HUDEP-2 (cell line): ENCODE measurements around the gene NSUN4.
"Not testable (repeated sequence)": the region's sequence is repeated elsewhere in the genome, so short reads cannot be mapped to it uniquely, and the experiment has no call there.

Experiments used
- DNase-seq, 76 experiments: peaks; one replicate each; lab custom pipeline; 2025; ENCODE audit not compliant: unreplicated experiment in 76 of 76; lab: John Stamatoyannopoulos, UW

The NSUN4 gene

GRCh38 chr1:46364612-46365011, 24.0 kb downstream of the NSUN4 start:
- no peak for DNase-seq

GRCh38 chr1:46365796-46366195, 25.2 kb downstream of the NSUN4 start:
- DNase-seq = not testable (repeated sequence)

GRCh38 chr1:46367072-46367471, 26.5 kb downstream of the NSUN4 start:
- no peak for DNase-seq

DNA sequence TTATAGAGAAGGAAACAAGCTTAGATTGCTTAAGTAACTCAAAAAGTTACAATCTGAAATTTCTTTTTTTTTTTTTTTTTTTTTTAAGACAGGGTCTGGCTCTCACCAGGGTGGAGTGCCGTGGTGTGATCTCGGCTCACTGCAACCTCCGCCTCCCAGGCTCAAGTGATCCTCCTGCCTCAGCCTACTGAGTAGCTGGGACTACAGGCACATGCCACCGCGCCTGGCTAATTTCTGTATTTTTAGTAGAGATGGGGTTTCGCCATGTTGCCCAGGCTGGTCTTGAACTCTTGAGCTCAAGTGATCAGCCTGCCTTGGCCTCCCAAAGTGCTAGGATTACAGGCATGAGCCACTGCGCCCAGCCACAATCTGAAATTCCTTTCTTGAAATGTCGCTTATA, 27.1 kb downstream of the NSUN4 start:
- DNase-seq = not testable (repeated sequence)

- DNase-seq = no peak
Observed at GRCh38 chr1:46368791-46369190, 28.2 kb downstream of the NSUN4 start.

GRCh38 chr1:46369542-46370213, 29.1 kb downstream of the NSUN4 start:
- DNase-seq = peak in 1 of 76 experiments; percentile 20

DNA sequence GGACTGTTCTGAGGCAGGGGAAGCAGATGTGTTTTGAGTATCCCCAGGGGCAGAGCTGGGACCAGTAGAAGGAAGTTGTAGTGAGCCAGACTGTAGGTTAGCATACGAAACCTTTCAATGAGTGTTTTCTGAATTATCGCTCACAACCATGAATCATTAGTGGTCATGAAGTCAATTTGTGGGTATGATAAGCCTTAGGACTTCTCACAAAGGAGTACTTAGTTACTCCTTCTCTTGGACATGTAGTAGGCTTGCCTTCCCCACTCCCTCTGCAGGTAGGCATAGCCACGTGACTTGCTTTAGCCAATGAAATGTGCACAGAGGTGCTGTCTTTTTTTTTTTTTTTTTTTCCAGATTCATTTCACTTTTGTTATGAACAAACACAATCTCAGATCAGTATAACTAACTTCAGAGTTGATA, 29.6 kb downstream of the NSUN4 start:
- DNase-seq = peak in 5 of 76 experiments; percentile 5 to 54 (median 17)

DNA sequence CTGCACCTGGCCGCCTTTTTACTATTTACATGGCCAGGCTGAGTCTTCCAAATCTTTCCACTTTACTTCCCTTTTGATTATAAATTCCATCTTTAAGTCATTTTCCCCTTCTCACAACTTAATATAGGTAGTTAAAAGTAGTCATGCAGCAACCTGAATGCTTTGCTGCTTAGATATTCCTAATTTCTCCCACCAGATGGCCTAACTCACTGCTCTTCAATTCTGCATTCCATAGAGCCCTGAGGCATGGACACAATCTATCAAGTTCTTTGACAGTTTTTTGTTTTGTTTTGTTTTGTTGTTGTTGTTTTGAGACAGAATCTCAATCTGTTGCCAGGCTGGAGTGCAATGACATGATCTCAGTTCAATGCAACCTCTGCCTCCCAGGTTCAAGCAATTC, 31.8 kb downstream of the NSUN4 start:
- no peak for DNase-seq

GRCh38 chr1:46379996-46380395, 39.4 kb downstream of the NSUN4 start:
- no peak for DNase-seq

- DNase-seq = no peak
Observed at GRCh38 chr1:46380508-46380907, 39.9 kb downstream of the NSUN4 start.

- DNase-seq = no peak
Observed at GRCh38 chr1:46393510-46393909, 52.9 kb downstream of the NSUN4 start.

DNA sequence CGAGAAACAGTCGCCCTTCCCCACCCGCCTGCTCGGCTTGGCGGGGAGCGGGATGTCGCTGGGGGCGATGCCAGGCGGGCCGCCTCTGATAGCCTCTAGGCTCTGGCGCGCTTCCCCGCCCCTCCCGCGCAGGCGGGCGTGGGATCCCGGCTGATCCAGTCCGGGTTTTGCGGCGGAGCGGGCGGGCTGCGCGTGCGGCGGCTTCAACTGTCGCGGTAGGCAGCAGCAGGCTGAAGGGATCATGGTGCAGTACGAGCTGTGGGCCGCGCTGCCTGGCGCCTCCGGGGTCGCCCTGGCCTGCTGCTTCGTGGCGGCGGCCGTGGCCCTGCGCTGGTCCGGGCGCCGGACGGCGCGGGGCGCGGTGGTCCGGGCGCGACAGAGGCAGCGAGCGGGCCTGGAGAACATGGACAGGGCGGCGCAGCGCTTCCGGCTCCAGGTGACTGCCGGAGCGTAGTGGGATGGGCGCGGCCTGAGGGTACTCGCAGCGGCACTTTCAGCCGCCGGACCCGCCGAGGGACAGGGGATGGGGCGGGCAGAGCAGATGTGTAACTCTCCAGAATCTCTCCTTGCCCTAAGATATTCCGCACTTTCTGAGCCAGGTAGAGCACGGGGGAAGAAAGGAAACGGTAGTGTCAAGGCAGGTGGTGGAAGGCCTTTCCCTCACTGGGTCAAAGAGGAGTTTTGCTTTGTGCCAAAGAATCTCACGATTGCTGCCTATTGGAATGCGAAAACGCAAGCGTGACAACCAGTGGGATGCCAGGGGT, 53.7 kb downstream of the NSUN4 start, which contains the start of gene FAAH:
TSS of gene FAAH (plus strand) at position 210 of the 764 bp plus-strand sequence. CDS start at position 242, 32 bp downstream.
- peak in 6 of 76 experiments; percentile 8 to 17 (median 16) for DNase-seq

DNA sequence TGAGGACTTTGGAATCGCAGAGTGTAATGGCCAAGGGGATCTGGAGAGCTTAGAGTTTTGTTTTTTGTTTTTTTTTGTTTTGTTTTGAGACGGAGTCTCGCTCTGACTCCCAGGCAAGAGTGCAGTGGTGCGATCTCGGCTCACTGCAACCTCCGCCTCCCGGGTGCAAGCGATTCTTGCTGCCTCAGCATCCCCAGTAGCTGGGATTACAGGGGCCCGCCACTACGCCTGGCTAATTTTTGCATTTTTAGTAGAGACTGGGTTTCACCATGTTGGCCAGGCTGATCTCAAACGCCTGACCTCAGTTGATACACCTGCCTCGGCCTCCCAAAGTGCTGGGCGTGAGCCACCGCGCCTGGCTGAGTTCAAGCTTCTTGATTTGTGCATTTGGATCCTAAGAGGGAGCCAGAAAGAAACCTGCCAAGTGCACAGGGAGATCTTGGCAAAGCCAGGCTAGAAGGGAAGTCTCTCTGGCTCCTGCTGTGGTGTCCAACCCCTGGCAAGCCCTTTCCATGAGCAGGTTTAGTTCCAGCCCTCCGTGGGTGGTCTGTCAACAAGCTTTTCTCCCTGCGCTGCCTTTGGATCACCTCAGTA, 54.4 kb downstream of the NSUN4 start:
- no peak for DNase-seq

- no peak for DNase-seq
Observed at GRCh38 chr1:46396441-46397398, 56.1 kb downstream of the NSUN4 start.

DNA sequence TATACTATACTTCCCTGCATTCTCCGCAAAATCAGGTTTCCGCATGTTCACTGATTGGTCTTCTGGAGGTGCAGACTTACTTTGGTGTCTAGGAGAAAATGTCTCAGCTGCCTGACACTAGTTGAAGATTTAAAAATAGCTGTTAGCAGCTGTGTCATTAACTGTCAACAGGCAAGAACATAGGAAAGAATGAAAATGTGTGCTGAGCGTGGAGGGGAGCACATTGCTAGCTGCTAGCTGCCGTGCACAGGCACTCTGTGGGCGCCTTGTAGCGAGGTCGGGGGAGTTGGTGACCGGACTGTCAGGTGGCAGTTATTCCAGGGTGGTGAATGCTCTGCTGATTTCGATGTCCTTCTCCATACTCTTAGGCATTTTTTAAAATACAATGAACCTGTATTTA, 58.7 kb downstream of the NSUN4 start:
- no peak for DNase-seq

DNA sequence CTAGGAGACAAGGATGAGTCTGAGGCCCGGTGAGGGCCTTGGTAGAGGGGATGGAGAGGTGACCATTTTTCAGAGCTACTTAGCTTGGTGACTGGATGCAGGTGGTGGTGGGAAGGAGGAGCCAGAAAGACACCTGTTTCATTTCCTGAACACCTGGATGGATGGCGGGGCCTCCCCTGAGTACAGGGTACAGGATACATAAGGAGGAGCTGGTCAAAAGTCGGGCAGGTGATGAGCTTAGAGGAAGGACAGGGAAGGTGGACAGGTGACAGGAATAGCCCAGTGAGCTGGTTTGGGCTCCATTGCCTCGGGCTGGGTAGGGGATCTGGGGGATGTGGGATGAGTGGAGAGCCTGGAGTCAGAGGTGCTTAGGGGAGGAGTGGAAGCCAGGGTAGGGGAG, 59.8 kb downstream of the NSUN4 start:
- DNase-seq = no peak

- no peak for DNase-seq
Observed at GRCh38 chr1:46401154-46401913, 60.7 kb downstream of the NSUN4 start.

DNA sequence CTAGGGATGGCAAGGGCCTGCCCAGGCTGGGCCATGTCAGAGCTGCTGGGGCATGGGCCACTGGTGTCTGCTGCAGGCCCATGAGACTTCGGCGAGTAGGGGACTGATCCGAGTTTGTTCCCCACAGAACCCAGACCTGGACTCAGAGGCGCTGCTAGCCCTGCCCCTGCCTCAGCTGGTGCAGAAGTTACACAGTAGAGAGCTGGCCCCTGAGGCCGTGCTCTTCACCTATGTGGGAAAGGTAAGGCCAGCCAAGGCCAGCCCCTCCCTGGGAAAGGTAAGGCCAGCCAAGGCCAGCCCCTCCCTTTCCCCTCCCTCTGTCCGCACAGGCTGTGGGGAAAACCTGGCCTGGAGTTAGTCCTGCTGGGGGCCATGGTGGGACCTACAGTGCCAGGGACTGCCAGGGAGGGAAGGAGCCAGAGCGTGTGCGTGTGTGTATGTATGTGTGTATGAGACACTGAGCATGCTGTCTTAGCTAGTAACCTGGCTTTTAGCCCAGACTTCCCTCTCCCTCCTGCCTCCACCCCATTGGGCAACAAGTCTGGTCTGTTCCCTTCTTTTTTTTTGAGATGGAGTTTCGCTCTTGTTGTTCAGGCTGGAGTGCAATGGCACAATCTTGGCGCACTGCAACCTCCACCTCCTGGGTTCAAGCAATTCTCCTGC, 61.5 kb downstream of the NSUN4 start:
- peak in 1 of 76 experiments; percentile 12 for DNase-seq

- no peak for DNase-seq
Observed at GRCh38 chr1:46403916-46404315, 63.3 kb downstream of the NSUN4 start.
